COLO668 (cell line): Measurements from ENCODE around the gene LENEP.
A peak's percentile ranks its signal among the peaks of the same experiment; 100 is the strongest.

ENCODE experiments used
- DNase-seq: peaks from one replicate; lab custom pipeline; 2025; ENCODE audit not compliant: unreplicated experiment; lab: John Stamatoyannopoulos, UW

LENEP gene

GRCh38 chr1:155010211-155010918 lies 17.0 kb downstream of the LENEP start:
- DNase-seq = no peak

GRCh38 chr1:155011004-155011416 lies 17.6 kb downstream of the LENEP start:
- no peak for DNase-seq

- DNase-seq = no peak
These were observed 18.1 kb downstream of the LENEP start for GRCh38 chr1:155011437-155012025.

GRCh38 chr1:155012026-155012546 lies 18.7 kb downstream of the LENEP start:
- DNase-seq = no peak

- DNase-seq = no peak
These were observed 19.6 kb downstream of the LENEP start for GRCh38 chr1:155012776-155013602.

GRCh38 chr1:155013632-155014031 lies 20.2 kb downstream of the LENEP start:
- no peak for DNase-seq

- DNase-seq = no peak
These were observed 21.5 kb downstream of the LENEP start for GRCh38 chr1:155014709-155015508.

GRCh38 chr1:155015527-155016230 lies 22.3 kb downstream of the LENEP start:
- no peak for DNase-seq

- DNase-seq = no peak
These were observed 22.9 kb downstream of the LENEP start for GRCh38 chr1:155016231-155016831.

- peak; percentile 92 for DNase-seq
These were observed 23.9 kb downstream of the LENEP start for GRCh38 chr1:155017041-155017945.

GRCh38 chr1:155017946-155018316 lies 24.5 kb downstream of the LENEP start:
- DNase-seq = no peak

GRCh38 chr1:155018617-155019348 lies 25.4 kb downstream of the LENEP start:
- DNase-seq = no peak

- peak; percentile 30 for DNase-seq
These were observed 26.2 kb downstream of the LENEP start for GRCh38 chr1:155019377-155020245.

- DNase-seq = no peak
These were observed 28.9 kb downstream of the LENEP start for GRCh38 chr1:155022136-155022926.

- peak; percentile 43 for DNase-seq
These were observed 29.5 kb downstream of the LENEP start for GRCh38 chr1:155022927-155023236.

GRCh38 chr1:155023627-155024026 lies 30.2 kb downstream of the LENEP start:
- DNase-seq = no peak

GRCh38 chr1:155024315-155024714 lies 30.9 kb downstream of the LENEP start:
- no peak for DNase-seq
